Lower leg skin (tissue), 4 donors: ENCODE data around the gene SHISA8. TPM values are rescaled to one million over a fixed set of nuclear protein-coding genes. Genes with fewer than 3 reads are reported as not detected.

Experiments used
- DNase-seq, 2 donors: peaks; one replicate each; pipeline ENCODE4 v3.0.0-alpha.2; 2019; ENCODE audit warnings: low spot score in 2 of 2
- H3K4me3 ChIP-seq: fragments of 200-600 bp; sonication (generic); 2 replicates; pipeline ENCODE4 v1.5.1; 2017; ENCODE audit warnings: mild to moderate bottlenecking, low read depth; ENCODE audit not compliant: poor library complexity, severe bottlenecking
- POLR2A ChIP-seq, 2 donors: fragments of 450-650 bp; IDR thresholded peaks; one replicate each; pipeline ENCODE4 v1.6.1; 2016 to 2017; ENCODE audit warnings: antibody characterized with exemption in 2 of 2, mild to moderate bottlenecking in 1 of 2, moderate library complexity in 1 of 2
- WGBS, 2 donors: methylation state at CpG; one replicate each; pipeline ENCODE4 v1.1.5; 2018; 5-methylcytosine and 5-hydroxymethylcytosine counted together
- intact Hi-C: fragments of 100-400 bp; cut with DNase I; formaldehyde crosslinking; loops from one replicate; pipeline ENCODE4 v1.15.0; 2023; ENCODE audit warnings: low total_unique reads
- total RNA-seq, 4 donors: library from RNA; depleted of rRNA; stranded (reverse); fragments of >200 nt; gene quantifications; one replicate each; pipeline ENCODE4 v1.1.0, GENCODE V29; 2016
- TF ChIP-seq, protein P1 (sequence below), 3 donors: fragments of 450-650 bp; IDR thresholded peaks; one replicate each; pipeline ENCODE4 v1.5.1; 2016; ENCODE audit warnings: antibody characterized with exemption in 3 of 3, mild to moderate bottlenecking in 3 of 3, moderate library complexity in 2 of 3

The SHISA8 gene
- total RNA-seq, 4 donors from 2014 or later = 0.46 to 2.0 (median 1.0) TPM

DNA sequence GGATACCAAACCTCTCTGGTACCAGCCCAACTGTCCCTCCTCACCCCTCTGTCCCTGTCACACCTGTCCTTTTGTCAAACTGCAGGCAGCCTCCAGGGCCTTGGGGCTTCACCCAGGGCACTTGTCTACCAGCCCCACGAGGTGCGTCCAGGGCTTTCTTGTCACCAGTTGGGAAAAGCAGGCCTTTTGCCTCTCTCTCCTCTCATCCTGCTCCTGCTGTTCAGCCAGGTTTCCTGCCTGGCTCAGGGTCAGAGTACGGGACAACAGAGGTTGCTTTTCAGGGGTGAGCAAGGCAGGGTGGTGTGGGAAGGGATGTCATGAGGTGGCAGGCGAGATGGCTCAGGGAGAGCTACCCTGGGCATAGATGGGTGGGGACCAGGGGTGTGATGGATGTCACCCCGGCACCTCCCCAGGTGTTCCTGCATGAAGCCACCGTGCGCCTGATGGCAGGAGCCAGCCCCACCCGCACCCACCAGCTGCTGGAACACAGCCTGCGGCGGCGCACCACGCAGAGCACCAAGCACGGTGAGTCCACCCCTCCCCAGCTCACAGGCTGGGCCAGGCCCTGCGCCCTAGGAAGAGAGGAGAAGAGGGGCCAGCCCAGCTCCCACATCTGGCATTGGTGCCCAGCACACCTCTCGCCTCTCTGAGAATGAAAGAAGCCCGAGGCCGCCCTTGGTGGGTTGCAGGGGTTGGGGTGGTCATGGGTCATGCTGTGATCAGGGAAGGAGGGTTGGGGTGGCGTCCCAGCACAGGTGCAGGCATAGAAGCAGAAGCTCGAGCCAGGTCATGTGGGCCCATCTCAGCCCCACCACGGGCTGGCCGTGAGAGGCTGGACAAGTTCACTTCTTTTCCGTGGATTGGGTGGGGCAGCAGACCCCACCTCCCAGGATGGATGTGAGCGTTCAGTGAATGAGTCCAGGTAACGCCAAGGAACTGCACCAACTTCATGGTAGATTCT is 10.1 kb downstream of the SHISA8 start:
- DNase-seq = no peak
- intact Hi-C loops = no loop called here
- no peak overlapping the region for H3K4me3 ChIP-seq
- no peak for TF ChIP-seq POLR2A (IDR thresholded peaks at IDR 0.05)
- TF ChIP-seq, protein P1, sequence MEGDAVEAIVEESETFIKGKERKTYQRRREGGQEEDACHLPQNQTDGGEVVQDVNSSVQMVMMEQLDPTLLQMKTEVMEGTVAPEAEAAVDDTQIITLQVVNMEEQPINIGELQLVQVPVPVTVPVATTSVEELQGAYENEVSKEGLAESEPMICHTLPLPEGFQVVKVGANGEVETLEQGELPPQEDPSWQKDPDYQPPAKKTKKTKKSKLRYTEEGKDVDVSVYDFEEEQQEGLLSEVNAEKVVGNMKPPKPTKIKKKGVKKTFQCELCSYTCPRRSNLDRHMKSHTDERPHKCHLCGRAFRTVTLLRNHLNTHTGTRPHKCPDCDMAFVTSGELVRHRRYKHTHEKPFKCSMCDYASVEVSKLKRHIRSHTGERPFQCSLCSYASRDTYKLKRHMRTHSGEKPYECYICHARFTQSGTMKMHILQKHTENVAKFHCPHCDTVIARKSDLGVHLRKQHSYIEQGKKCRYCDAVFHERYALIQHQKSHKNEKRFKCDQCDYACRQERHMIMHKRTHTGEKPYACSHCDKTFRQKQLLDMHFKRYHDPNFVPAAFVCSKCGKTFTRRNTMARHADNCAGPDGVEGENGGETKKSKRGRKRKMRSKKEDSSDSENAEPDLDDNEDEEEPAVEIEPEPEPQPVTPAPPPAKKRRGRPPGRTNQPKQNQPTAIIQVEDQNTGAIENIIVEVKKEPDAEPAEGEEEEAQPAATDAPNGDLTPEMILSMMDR (IDR thresholded peaks at IDR 0.05) = no peak
- WGBS, 2 donors = 87 to 88% methylated on average over 16 to 24 of the region's 24 CpGs

DNA sequence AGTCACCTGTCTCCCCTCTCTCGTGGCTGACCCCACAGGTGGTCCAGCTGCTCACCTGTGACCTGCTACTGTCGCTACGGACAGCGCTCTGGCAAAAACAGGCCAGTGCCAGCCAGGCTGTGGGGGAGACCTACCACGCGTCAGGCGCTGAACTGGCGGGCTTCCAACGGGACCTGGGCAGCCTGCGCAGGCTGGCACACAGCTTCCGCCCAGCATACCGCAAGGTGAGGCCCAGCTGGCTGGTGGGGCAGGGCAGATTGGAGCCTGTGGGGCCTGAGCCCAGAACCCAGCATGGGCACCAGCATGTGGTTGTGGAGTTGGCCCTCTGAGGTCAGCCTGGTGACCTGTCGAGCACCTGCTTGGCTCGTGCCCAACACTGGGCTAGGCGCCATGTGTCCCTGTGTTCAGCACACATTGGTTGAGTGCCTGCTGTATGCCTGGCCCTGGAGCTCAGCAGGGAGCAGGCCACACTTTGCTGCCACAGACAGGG is 11.9 kb downstream of the SHISA8 start:
- H3K4me3 ChIP-seq = no peak overlapping the region
- 78 to 85% methylated on average over 15 of the region's 15 CpGs for WGBS, 2 donors
- no peak for DNase-seq
- TF ChIP-seq, protein P1 (IDR thresholded peaks at IDR 0.05) = no peak
- no peak for TF ChIP-seq POLR2A (IDR thresholded peaks at IDR 0.05)
- intact Hi-C loops = no loop called here

- intact Hi-C loops = no loop called here
- no peak for DNase-seq
- 95% methylated on average over 7 of the region's 7 CpGs for WGBS, 2 donors
- TF ChIP-seq POLR2A (IDR thresholded peaks at IDR 0.05) = no peak
- TF ChIP-seq, protein P1 (IDR thresholded peaks at IDR 0.05) = no peak
- no peak overlapping the region for H3K4me3 ChIP-seq
These were observed 12.9 kb downstream of the SHISA8 start for GRCh38 chr22:41902016-41902415.

GRCh38 chr22:41900652-41901312 is 14.1 kb downstream of the SHISA8 start:
- TF ChIP-seq, protein P1 (IDR thresholded peaks at IDR 0.05) = no peak
- no peak for TF ChIP-seq POLR2A (IDR thresholded peaks at IDR 0.05)
- H3K4me3 ChIP-seq = no peak overlapping the region
- 93% methylated on average over 6 to 8 of the region's 8 CpGs for WGBS, 2 donors
- intact Hi-C loops = no loop called here
- DNase-seq = no peak

- TF ChIP-seq POLR2A (IDR thresholded peaks at IDR 0.05) = no peak
- TF ChIP-seq, protein P1 (IDR thresholded peaks at IDR 0.05) = no peak
- no peak for DNase-seq
- WGBS, 2 donors = 84 to 88% methylated on average over 10 to 13 of the region's 13 CpGs
- intact Hi-C loops = no loop called here
- H3K4me3 ChIP-seq = no peak overlapping the region
These were observed 14.8 kb downstream of the SHISA8 start for GRCh38 chr22:41899992-41900651.
